ENCODE data around the gene IRF2. TPM values are rescaled to one million over a fixed set of nuclear protein-coding genes. Genes with fewer than 3 reads are reported as not detected.
A peak's percentile ranks its signal among the peaks of the same experiment; 100 is the strongest.

IRF2 gene
- total RNA-seq, 1 experiment from 2014 or later = 10.7 TPM

DNA sequence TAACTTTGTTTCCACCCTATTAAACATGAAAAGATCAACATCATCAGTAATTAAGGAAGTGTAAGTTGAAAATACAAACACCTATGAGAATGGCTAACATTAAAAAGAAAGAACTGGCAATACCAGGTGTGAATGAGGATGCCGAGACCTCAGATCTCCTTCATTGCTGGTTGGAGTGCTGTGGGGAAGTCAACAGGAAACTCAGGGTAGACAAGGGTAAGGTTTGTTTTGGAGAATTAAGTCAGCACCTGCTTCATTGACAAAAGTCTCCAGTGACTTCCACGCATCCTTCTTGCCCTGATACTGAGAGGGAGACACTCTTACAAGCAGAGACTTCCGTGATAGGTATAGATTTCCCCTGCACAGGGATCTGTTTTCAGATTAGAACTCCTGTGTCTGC, 106.1 kb downstream of the IRF2 start:
- no peak for DNase-seq (ENCODE audit: low read depth)

DNA sequence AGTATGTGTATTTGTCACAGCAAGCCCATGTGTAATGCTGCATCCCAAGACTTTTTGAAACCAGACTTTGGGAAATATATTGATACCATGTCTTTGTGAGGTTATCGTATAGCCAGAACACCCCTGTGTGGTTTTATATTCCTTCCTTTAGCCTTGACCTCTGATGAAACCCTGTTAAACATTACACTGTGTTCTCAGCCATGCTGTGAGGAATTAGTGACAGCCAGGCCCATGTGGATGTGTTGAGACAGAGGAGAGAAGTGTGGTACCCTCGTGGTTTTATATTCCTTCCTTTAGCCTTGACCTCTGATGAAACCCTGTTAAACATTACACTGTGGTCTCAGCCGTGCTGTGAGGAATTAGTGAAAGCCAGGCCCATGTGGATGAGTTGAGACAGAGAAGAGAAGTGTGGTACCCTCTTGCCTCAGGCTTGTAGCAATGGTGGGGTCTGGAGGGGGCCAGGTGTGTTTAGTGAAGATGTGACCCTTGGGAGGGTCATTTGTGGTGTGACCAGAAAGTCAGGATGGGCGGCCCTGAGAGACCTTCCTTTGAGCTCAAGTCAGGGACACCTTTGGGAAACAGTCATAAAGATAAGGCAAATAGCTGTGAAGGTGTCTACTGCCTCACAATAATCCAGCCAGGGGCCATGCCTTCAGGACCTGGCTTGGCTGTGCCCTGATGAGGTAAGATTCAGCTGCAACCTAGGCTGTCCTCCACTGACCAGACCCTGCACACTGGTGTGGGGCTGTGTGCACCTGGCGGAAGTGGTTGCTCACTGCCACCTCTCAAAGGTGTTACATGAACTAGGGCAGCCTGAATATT, 110.0 kb downstream of the IRF2 start:
- DNase-seq (ENCODE audit: low read depth) = no peak

DNA sequence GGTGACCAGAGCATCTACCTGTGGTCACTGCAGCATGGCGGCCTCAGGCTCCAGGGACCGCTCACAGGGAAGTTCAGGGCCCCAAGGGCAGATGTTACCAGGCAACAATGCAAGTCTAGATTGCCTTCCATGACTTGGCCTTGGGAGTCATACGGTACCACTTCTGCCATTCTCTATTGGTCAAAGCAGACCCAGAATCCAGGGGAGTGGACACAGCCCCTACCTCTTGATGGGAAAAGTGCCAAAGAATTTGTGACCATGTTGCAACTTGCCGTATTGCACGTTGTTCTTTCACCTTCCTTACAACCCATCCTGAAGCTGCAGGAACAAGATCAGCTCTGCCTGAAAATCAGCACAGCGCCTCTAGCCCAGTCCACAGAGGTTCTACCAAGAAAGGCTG, 111.1 kb downstream of the IRF2 start:
- DNase-seq (ENCODE audit: low read depth) = no peak

DNA sequence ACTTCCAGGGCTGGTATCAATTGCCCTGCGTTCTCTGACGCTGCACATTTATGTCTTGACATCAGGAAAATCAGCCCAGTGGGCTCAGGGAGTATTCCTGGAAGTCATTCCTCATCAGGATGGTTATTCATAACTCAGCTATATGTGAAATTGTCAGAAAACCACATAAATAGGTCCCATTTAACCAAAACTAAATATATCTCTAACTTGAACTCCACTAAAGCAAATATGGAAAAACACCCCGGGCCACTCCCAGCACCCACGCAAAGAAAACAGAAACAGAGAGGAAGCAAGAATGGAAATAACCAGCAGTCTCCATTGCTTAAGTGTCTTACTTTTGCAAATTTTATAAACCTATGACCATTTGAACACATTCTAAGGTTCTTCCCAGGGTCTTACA, 112.0 kb downstream of the IRF2 start:
- no peak for DNase-seq (ENCODE audit: low read depth)

DNA sequence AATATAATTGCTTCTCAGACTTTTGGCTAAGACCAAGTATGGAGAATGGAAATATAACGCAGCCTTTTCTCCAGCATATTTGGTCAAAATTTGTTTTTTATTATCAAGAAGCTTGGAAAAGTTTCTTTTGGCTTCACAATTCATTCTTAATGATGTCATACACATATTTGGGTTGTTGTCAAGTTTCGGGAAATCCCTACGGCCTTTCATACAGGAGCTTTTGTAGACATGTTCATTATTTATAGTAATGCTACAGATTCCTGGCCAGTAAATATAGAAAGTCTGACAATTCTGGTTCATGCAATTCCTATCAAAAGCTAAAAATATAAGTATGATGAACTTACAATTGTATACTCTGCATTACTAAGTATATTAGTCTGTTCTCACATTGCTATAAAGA, 112.9 kb downstream of the IRF2 start:
- DNase-seq (ENCODE audit: low read depth) = no peak

DNA sequence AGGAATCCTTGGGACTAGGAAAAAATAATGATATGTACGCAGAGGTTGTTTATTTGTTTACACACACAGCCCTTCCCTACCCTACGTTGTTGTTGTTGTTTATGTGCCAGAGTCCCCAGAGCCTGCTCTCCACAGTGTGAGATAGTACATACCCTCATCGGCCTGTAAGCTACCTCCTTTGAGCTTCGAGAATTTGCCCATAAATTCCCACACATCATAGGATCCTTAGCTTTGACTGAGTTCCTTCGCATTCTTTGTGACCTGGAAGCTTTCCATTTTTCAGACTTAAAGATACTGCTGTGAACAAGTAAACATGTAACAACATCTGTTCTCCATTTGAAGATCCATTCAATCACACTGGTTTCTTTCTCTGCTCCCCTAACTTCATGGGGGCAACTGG, 114.5 kb downstream of the IRF2 start:
- no peak for DNase-seq (ENCODE audit: low read depth)

DNA sequence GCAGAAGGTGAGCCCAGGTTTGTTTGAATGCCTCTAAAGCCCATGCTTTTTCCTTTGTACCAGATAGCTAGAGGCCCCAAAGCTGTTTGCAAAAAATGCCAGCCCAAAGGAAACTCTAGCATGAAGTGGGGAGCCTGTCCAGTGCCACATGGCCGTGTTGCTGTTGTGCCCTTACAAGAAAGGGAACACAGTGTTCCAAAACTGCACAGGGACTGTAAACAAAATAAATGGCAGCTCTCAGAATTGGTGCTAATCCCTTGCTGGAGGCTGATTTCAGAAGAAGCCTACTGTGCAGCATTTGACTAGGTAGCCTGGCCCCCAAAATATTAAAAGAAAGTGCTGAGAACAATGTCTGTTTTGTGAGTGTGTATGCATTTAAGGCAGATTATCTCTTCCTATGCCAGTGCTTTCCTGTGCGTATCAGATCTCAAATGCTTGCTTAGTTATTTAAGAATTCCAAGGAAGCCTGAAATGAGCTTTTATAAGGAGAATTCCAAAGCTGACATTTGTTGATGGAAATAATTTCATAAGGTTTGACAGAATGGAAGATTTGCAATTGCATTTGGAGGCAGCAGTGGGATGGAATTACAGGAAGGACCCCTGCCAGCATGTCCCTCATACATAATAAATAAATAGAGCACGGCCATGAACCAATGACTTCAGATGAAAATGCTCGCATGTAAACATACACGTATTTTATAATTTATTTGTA, 115.7 kb downstream of the IRF2 start:
- no peak for DNase-seq (ENCODE audit: low read depth)

DNA sequence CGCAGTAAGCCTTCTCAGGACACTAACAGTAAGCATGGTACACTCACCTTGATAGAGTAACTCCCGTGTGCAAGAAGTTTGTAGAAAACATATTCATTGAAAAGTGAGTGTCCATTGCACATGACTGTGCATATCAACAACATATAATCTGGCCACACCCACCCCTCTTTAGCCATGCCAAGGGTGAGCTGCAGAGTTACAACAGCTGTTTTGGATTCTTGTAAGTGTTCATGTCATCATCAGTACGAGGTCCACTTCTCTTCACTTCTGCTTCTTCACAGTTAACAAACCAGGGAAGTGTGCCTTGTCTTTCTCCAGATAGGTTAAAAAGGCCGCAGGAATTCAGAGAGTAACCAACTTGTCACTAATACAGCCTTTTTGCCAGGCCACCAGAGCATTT, 116.6 kb downstream of the IRF2 start:
- DNase-seq (ENCODE audit: low read depth) = no peak

DNA sequence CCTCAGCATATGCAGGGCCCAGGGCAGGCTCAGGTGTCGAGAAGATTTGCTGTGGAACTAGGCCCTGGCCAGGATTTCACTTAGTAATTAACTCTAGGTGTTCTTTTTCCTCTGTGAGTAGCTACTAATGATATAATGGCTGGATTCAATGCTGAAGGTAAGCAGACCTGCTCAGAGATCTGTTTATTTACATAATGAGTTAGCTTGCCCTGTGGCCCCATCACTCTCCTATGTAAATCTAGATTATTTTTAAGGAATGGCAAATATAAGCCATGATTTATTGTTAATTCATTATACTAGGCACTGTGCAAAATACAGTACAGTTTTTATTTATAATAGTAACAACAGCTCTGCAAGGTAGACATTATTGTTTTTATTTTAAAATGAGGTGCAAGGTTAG, 117.2 kb downstream of the IRF2 start:
- DNase-seq (ENCODE audit: low read depth) = no peak

DNA sequence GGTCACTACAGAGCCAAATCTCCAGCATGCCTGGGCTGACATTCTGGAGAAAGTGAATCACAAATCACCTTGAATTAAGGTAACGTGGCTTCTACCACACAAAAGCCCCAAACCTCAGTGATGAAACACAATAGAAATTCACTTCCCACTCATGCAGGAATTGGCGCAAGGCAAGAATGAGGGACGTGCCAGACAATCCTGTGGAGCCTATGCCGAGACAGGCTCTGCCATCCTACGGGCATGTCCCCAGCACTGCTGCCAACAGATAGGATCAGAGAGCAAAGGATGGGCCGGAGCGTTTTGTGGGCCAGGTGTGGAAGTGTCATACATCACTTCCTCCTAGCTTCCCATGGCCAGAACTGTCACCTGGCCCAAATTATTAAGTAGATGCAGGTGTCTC, 118.0 kb downstream of the IRF2 start:
- no peak for DNase-seq (ENCODE audit: low read depth)

DNA sequence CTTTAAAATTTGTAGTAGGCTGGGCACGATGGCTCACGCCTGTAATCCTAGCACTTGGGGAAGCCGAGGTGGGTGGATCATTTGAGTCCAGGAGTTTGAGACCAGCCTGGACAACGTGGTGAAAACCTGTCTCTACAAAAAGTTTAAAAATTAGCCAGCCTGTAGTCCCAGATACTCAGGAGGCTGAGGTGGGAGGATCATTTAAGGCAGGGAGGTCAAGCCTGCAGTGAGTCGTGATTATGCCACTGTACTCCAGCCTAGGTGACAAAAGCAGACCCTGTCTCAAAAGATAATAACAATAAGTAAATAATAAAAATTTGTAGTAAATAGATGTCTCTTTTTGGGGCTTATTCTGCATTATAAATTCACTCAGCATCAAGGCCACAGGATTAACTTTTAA, 118.5 kb downstream of the IRF2 start:
- DNase-seq (ENCODE audit: low read depth) = no peak

DNA sequence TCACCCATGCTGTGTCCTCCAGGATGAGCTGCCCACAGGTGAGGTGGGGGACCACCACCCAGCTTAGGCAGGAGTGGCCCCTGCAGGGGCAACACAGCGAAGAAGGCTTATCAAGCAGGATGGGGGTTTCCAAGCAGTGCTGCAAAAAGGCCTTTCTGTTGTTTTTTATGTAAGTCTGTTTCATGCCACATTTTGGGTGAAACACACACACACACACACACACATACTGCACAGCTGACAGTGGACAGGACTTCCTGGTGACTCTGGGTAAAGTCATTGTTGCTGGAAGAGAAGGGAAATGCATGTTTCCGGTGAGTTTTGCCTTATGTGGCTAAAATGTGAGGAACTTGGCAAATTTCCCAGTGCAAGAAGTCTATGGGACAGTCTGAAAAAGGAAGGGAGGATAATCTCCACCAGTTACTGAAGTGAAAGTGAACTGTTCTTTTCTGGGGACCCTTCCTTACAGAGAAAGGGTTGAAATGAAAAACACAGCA, 119.2 kb downstream of the IRF2 start:
- DNase-seq (ENCODE audit: low read depth) = peak; percentile 73

DNA sequence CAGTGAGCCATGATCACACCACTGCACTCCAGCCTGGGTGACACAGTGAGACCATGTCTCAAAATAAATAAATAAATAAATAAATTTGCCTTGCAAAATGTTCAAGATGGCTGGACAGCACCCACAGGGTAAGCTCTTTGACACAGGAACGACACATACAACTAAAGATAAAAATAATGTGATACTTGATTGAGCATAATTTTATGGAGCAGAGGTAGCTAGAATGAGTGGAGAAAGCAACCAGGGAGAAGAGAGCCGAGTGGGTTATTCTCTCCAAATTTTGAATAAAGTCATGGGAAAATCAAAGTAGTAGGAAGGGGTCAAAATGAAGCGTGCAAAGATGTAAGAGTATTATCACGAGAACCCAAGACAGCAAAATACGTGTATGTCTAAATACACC, 121.5 kb downstream of the IRF2 start:
- DNase-seq (ENCODE audit: low read depth) = no peak

DNA sequence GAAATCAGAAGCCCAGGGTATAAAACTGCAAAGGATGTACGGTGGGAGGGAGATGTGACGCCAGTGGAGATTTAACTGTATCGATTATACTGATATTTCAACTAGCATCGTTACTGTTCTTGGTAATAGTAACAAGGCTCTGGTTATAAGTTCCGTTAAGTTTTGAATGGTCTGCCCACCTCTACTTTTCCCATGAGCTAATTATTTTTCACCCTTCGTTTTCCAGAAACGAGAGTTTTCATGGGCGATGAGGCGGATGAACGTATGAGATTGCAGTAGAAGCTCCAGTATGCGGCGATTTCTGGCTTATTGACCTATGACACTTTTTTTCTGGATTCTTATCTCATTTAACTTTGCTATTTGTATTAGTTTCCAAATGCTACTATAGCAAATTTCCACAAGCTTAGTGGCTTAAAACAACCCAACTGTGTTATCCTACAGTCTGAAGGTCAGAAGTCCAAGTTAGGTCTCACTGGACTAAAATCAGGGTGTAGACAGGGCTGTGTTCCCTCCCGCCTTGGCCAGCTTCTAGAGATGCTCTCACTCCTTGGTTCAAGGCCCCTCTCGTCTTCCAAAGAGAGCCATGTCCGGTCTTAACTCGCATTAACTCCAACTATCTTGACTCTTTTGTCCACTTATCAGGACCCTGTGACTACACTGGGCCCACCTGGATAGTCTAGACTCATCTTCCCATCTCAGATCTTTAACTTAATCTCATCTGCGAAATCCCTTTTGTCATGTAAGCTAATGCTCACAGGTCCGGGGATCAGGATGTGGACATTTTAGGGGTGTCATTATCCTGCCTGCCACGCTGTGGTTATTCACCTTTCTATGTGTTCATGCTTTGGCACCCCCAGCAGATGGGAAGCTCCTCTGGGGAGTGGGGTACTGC, 122.5 kb downstream of the IRF2 start:
- DNase-seq (ENCODE audit: low read depth) = no peak

DNA sequence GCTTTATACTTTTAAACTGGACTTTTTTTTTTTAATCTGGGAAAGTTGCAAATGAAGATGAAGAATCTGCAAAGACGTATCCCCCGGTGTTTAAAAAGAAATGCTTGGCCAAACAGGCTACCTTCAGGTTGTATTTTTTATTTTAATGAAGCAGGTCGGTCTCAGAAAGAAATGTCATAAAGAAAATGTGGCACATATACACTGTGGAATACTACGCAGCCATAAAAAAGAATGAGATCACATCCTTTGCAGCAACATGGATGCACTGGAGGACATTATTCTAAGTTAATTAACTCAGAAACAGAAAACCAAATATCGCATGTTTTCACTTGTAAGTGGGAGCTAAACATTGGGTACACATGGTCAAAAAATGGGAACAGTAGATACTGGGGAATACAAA, 123.4 kb downstream of the IRF2 start:
- DNase-seq (ENCODE audit: low read depth) = no peak

DNA sequence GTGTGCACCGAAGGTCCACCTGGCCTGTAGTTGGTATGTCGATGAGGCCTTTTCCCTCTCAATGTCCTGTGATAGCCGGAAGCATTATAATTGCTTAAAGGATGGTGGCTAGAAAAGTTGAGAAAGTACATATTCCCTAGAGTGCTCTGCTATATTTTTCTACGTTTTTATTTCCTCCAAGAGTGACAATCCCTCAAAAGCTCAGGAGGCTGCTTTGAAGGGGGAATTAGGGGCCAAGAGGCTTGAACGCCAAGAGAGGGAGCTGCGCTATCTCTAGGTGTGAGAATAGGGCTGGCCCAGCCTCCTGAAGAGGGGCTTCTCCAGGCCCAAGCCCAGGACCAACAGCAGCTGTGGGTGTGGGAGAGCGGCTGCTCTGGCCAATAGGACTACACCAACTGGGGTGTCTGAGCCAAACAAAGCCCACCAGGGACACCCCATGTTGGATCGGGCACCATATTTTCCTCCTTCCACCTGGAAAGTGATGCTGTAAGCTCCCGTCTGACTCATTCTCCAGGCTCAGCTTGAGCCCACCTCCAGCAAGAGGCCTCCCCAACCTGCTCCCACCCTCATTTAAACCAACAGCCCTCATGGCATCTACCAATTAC, 124.0 kb downstream of the IRF2 start:
- no peak for DNase-seq (ENCODE audit: low read depth)

DNA sequence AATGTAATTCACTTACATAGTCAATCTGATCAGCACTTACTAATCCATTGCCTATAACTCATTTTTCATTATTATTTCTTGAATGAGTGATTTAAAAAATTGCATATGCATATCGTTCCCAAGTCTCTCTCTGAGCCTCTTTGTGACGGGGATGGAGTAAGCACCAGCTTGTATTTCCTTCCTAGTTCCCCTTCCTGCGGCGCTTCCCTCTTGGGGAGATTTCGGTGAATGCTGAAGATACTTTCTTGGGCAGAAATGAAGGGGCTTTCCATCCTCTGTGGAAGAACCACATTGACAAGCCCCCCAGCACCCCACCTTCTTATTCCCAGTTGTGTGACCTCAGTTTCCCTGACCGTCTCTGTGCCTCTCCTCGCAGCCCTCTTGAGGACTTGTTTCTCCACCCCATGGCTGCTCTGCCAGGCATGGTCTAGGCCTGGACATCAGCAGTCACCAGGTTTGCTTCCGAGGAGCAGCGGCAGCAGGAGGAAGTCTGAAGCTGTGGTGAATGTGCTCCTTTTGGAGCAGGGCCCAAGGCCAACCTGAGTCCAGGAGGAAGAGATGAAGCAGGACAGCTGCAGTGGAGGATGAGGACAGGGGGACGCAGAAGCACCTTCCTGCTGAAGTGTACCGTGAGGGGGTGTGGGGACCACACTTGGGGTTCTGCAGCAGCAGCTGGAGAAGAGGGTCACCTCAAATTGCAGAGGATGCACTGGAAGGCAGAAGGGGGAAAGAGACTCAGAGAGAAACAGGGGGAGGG, 124.9 kb downstream of the IRF2 start:
- no peak for DNase-seq (ENCODE audit: low read depth)

DNA sequence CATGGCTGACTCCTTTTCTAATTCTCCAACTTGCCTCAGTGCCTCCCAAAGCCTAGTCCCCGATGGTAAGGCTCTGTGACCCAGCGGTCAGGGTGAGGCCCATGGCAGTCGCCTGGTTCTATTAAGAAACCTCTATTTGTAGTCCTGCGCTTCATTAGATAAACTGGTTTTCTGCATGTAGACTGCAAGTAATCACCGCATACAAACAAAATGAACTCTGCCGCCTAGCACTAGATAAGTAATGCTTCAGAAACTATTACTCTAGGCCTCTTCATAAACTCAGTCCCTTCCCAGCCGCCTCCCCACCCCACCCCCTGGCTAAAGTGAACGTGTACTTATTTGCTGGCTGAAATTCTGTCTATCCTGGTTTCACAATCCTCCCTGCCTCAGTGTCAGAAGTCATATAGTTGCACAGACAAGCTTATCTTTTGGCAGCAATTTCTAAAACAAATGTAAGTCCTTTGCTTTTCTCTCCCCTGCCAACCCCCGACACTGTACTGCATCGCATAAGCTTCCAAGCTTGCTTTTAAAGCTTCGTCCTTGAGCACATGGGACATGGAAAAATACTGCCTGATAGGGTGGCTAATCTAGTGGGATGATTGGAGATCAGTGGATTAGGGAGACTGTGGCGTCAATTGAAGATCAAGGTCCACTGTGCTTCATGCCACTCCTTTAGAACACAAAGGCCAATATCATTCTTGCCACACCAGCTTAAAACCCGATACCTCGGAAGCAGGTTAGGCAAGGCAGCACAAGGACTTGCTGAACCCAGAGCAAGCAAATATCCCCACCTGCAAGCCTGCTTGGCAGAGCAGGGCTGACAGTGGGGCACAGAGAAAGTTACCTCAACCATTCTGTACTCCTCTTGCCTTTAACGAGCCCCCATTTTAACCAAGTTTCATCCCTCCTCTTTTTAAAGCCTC, 125.8 kb downstream of the IRF2 start:
- DNase-seq (ENCODE audit: low read depth) = no peak

DNA sequence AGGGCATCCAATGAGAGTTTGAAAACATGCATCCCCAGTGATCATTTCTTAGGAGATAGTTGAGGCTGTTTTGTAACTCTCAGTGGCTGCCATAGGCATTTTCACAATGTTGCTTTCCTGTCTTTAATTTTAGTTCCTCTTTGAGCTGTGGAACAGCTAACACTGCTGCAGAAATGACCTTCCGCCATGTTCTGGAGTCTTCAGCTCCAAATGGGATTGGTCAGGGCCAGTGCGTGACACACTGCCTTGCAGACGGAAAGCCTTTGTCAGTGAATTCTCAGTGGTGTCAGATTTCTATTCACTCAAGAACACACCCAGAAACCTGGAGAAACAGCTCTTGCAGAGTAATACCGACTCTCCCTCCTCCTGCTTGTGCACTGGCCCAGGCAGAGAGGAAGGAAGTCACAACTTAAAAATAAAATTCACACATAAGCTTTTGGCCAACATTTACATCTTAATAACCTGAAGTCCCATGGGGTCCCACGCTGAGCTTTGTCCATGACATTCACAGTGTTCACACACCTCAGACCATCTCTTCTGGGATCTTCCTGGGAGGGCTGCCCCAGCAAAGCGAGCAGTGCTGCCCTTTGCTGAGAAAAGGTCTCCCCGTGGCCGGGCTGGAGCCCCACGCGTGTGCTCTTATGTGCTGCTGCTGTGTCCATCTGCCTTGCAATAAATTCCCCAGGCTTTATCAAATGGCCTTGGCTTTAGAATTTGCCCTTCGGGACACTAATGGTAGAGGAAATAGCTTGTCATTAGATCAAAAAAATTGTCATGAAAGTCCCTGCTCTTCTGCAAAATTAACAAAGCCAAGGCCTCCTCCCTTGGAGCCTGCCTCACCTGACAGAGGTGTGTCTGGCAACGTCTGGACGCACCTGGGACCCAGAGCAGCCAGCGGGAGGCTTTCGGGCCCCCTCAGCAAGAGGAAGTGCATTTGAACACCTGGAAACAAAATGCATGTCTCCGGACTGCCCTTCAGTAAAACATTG, 126.8 kb downstream of the IRF2 start:
- peak; percentile 36 for DNase-seq (ENCODE audit: low read depth)
